Upper lobe of left lung (tissue), 6 donors: ENCODE measurements around the gene DLG3. TPM values are rescaled to one million over a fixed set of nuclear protein-coding genes. Genes with fewer than 3 reads are reported as not detected.

Source experiments
- ATAC-seq, 2 donors: fragments of 200-7000 bp; cut with Tn5 transposase; one replicate each; pipeline ENCODE4 v1.9.1; 2022; ENCODE audit warnings: mild to moderate bottlenecking in 2 of 2, moderate library complexity in 2 of 2; ENCODE audit not compliant: low FRiP score in 2 of 2
- DNase-seq, 2 donors: peaks; one replicate each; pipeline ENCODE4 v3.0.0-alpha.2; 2019 to 2020
- H3K27ac ChIP-seq, 4 donors: fragments of 200-600 bp; sonication (generic); one replicate each; pipeline ENCODE4 v1.5.1; 2016 to 2019
- H3K27me3 ChIP-seq, 4 donors: fragments of 200-600 bp; sonication (generic); one replicate each; pipeline ENCODE4 v1.5.1; 2017 to 2019
- H3K36me3 ChIP-seq, 4 donors: fragments of 200-600 bp; sonication (generic); one replicate each; pipeline ENCODE4 v1.5.1; 2016 to 2019
- H3K4me1 ChIP-seq, 4 donors: fragments of 200-600 bp; sonication (generic); one replicate each; pipeline ENCODE4 v1.5.1; 2018 to 2019
- H3K4me3 ChIP-seq, 4 donors: fragments of 200-600 bp; sonication (generic); one replicate each; pipeline ENCODE4 v1.5.1; 2017 to 2019; ENCODE audit warnings: mild to moderate bottlenecking in 2 of 4, moderate library complexity in 1 of 4
- H3K9me3 ChIP-seq, 4 donors: fragments of 200-600 bp; sonication (generic); one replicate each; pipeline ENCODE4 v1.5.1; 2018 to 2019
- EP300 ChIP-seq, 4 donors: sonication (generic); formaldehyde crosslinking; IDR thresholded peaks; one replicate each; pipeline ENCODE4 v1.5.1; 2017; ENCODE audit warnings: antibody characterized with exemption in 4 of 4, control low read depth in 2 of 4
- POLR2A ChIP-seq, 4 donors: fragments of 450-650 bp; IDR thresholded peaks; one replicate each; pipeline ENCODE4 v1.5.1; 2016 to 2017; ENCODE audit warnings: antibody characterized with exemption in 4 of 4, mild to moderate bottlenecking in 2 of 4
- POLR2AphosphoS5 ChIP-seq, 2 donors: sonication (generic); formaldehyde crosslinking; IDR thresholded peaks; one replicate each; pipeline ENCODE4 v1.5.1; 2017; ENCODE audit warnings: antibody characterized with exemption in 2 of 2
- WGBS, 2 donors: methylation state at CpG; one replicate each; pipeline ENCODE4 v1.1.5; 2017 to 2018; 5-methylcytosine and 5-hydroxymethylcytosine counted together
- total RNA-seq, 6 donors: library from RNA; depleted of rRNA in 4 of 6; stranded (reverse); fragments of >200 nt in 4 of 6; gene quantifications; one replicate each; pipeline versions ENCODE4 v1.1.0 to v1.2.1, GENCODE V29; 2016 to 2021
- TF ChIP-seq, protein P1 (sequence below), 6 experiments: fragments of 450-650 bp in 4 of 6; fragments of 200-600 bp in 2 of 6; sonication (generic) in 2 of 6; IDR thresholded peaks; one replicate each; pipeline ENCODE4 v1.5.1; 2016 to 2019; ENCODE audit warnings: antibody characterized with exemption in 6 of 6
- donor health status: DM: no; HTN: no; CAD: no; lungs with moderate emphysema.
- donor health status: DM: no; HTN: yes; CAD: no; lungs with severe emphysema.

The DLG3 gene
- total RNA-seq, 6 donors from 2014 or later: 11.2 to 29.9 (median 16.6) TPM

DNA sequence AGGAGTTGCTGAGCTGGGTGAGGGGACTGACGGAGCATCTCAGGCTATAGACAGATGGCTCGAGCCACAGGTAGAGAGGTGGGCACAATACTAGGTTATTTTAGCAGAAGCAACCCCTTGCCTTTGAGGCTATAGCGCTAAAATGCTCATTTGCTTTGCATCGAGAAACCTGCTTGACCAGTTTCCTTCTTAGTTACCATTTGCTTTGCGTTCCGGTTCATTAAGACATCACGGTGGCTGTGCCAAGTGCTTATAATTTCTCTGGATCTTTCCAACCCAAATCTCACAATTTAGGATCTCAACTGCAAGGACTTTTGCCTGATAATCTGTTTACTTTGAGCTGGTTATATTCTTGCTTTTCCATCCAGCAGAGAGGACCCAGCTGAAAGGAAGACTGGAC lies 40.8 kb downstream of the DLG3 start:
- Histone ChIP-seq H3K4me1 (peaks cover 6 to 13% (median 7%) of the 10 kb centered on the region in 4 donors), H3K27ac (no peak overlapping the region), H3K4me3 (no peak overlapping the region), H3K27me3 (no peaks in the 10 kb centered on the region), H3K36me3 (no peaks in the 10 kb centered on the region), H3K9me3 (no peaks in the 10 kb centered on the region)
- ATAC-seq (no peak), DNase-seq (no peak)
- 67 to 77% methylated on average over 7 of the region's 7 CpGs for WGBS, 2 donors
- TF ChIP-seq POLR2AphosphoS5 (IDR thresholded peaks at IDR 0.05): no peak

DNA sequence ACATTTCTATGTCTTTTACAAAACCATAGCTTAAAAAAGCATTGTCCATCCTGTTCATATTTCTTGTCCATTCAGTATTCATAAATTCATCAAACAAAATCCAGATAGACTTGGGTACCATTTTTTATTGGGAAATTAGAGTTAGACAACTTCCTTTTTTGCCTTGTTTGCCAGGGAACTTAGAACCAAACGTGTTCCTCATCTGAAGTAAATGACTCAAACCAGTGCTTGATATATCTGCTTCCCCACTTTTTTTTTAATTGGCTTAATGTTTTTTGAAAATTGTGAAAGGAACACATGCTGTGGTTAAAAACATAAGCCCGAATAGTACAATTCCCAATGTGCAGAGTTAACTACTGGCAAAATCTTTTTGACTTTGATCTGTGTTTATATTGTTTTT lies 44.2 kb downstream of the DLG3 start:
- H3K36me3 ChIP-seq: peaks cover 0 to 11% (median 0%) of the 10 kb centered on the region in 4 donors
- H3K27me3 ChIP-seq: no peaks in the 10 kb centered on the region
- no peaks in the 10 kb centered on the region for H3K4me1 ChIP-seq
- TF ChIP-seq POLR2A (IDR thresholded peaks at IDR 0.05): no peak
- TF ChIP-seq, protein P1, sequence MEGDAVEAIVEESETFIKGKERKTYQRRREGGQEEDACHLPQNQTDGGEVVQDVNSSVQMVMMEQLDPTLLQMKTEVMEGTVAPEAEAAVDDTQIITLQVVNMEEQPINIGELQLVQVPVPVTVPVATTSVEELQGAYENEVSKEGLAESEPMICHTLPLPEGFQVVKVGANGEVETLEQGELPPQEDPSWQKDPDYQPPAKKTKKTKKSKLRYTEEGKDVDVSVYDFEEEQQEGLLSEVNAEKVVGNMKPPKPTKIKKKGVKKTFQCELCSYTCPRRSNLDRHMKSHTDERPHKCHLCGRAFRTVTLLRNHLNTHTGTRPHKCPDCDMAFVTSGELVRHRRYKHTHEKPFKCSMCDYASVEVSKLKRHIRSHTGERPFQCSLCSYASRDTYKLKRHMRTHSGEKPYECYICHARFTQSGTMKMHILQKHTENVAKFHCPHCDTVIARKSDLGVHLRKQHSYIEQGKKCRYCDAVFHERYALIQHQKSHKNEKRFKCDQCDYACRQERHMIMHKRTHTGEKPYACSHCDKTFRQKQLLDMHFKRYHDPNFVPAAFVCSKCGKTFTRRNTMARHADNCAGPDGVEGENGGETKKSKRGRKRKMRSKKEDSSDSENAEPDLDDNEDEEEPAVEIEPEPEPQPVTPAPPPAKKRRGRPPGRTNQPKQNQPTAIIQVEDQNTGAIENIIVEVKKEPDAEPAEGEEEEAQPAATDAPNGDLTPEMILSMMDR (IDR thresholded peaks at IDR 0.05): no peak
- TF ChIP-seq EP300 (IDR thresholded peaks at IDR 0.05): no peak
- TF ChIP-seq POLR2AphosphoS5 (IDR thresholded peaks at IDR 0.05): no peak
- H3K4me3 ChIP-seq: no peak overlapping the region
- WGBS, 2 donors: 48 to 53% methylated on average over 2 of the region's 2 CpGs
- no peaks in the 10 kb centered on the region for H3K9me3 ChIP-seq
- DNase-seq (no peak), ATAC-seq (no peak)
- no peak overlapping the region for H3K27ac ChIP-seq

DNA sequence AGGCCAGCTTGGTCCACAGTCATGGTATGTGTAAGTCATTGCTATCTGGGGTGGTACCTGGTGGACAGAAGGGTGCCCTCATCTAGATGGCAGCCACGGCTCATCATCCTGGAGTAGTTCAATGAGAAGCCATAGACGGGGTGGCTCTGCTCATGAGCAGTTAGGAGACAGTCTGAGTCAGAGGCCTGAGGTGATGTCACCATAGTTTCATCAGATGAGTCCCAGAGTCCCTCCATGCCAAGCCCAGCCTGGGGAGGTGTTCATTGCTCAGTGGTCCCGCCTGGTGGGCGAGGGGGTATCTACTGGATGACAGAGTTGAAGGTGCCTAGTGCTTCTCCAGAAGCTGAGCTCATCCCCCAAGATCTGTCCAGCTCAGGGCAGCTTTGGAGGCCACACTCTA lies 49.8 kb downstream of the DLG3 start:
- DNase-seq (no peak), ATAC-seq (no peak)
- peaks cover 0 to 26% (median 0%) of the 10 kb centered on the region in 4 donors for H3K36me3 ChIP-seq
- no peak overlapping the region for H3K4me3 ChIP-seq
- no peaks in the 10 kb centered on the region for H3K4me1 ChIP-seq
- WGBS, 2 donors: 64 to 100% methylated on average over 3 to 4 of the region's 4 CpGs
- H3K9me3 ChIP-seq: no peaks in the 10 kb centered on the region
- no peak for TF ChIP-seq EP300 (IDR thresholded peaks at IDR 0.05)
- TF ChIP-seq, protein P1 (IDR thresholded peaks at IDR 0.05): no peak
- TF ChIP-seq POLR2A (IDR thresholded peaks at IDR 0.05): no peak
- no peak for TF ChIP-seq POLR2AphosphoS5 (IDR thresholded peaks at IDR 0.05)
- no peak overlapping the region for H3K27ac ChIP-seq
- no peaks in the 10 kb centered on the region for H3K27me3 ChIP-seq

DNA sequence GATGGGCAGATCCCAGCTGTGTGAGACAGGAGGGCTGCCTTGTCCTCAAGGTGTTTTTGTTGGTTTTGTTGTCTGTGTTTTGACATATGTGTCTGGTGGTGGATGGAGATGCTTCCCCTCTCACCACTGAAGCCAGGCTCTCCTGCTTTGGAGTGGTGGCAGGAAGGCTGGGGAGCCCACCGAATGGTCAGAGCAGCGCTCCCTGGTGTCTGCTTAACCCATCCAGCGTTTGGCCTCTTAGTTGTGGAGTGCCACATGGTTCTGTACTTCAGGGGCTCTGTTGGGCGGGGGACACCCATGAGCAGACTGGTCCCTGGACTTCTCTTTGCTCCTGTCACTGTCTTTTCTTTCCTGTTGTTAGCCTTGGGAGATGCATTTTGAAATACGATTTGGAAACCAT lies 51.9 kb downstream of the DLG3 start:
- Histone ChIP-seq H3K36me3 (peaks cover 0 to 37% (median 0%) of the 10 kb centered on the region in 4 donors), H3K9me3 (no peaks in the 10 kb centered on the region), H3K4me1 (no peaks in the 10 kb centered on the region), H3K4me3 (no peak overlapping the region), H3K27ac (no peak overlapping the region), H3K27me3 (no peaks in the 10 kb centered on the region)
- no peak for DNase-seq
- ATAC-seq: no peak
- TF ChIP-seq POLR2A (IDR thresholded peaks at IDR 0.05) (no peak), POLR2AphosphoS5 (IDR thresholded peaks at IDR 0.05) (no peak), EP300 (IDR thresholded peaks at IDR 0.05) (no peak)
- TF ChIP-seq, protein P1 (IDR thresholded peaks at IDR 0.05): no peak
- WGBS, 2 donors: 60% methylated on average over 1 to 5 of the region's 5 CpGs

DNA sequence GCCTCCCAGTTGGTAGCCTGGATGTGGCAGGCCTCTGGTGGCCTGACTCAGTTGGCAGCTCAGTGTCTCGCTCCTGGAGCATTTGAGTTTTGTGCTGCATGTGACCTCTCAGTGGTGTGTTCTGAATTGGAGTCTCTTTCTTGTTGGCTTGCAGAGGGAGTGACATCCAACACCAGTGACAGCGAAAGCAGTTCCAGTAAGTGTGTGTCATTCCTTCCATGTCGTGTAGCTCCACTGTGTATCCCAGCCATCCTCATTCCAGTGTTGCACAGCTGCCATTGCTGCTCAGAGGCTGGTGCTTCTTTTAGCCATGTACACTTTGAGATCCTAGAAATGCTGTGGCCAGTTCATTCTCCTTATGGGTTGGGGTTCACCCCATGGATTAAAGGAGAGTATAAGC lies 52.4 kb downstream of the DLG3 start:
- TF ChIP-seq, protein P1 (IDR thresholded peaks at IDR 0.05): no peak
- peaks cover 0 to 37% (median 0%) of the 10 kb centered on the region in 4 donors for H3K36me3 ChIP-seq
- H3K27ac ChIP-seq: no peak overlapping the region
- H3K4me1 ChIP-seq: no peaks in the 10 kb centered on the region
- H3K27me3 ChIP-seq: no peaks in the 10 kb centered on the region
- no peak overlapping the region for H3K4me3 ChIP-seq
- no peaks in the 10 kb centered on the region for H3K9me3 ChIP-seq
- WGBS, 2 donors: 91 to 100% methylated on average over 1 to 3 of the region's 3 CpGs
- DNase-seq: no peak
- ATAC-seq: no peak
